GM23338 (cell line): Measurements from ENCODE around the gene KDM6A. TPM values are rescaled to one million over a fixed set of nuclear protein-coding genes. Genes with fewer than 3 reads are reported as not detected.

Experiments
- ATAC-seq: fragments of 200-7000 bp; cut with Tn5 transposase; 3 replicates; pipeline ENCODE4 v1.9.1; 2020
- DNase-seq: peaks from one replicate; pipeline ENCODE4 v3.0.0-alpha.2; 2015; ENCODE audit warnings: low spot score
- H2AFZ ChIP-seq: fragments of 200-600 bp; sonication (generic); 2 replicates; pipeline ENCODE4 v1.8.0; 2016; ENCODE audit warnings: antibody characterized with exemption, mild to moderate bottlenecking, moderate library complexity
- H3F3A ChIP-seq: fragments of 200-600 bp; sonication (generic); replicated peaks from 2 replicates; pipeline ENCODE4 v1.8.0; 2017; ENCODE audit warnings: antibody characterized with exemption, mixed run types, low read depth
- H3K27ac ChIP-seq: fragments of 200-600 bp; sonication (generic); 2 replicates; pipeline ENCODE4 v1.6.1; 2016; ENCODE audit warnings: low read depth
- H3K27me3 ChIP-seq: fragments of 200-600 bp; sonication (generic); 2 replicates; pipeline ENCODE4 v1.8.0; 2016; ENCODE audit warnings: mild to moderate bottlenecking, mixed run types, moderate library complexity; ENCODE audit not compliant: insufficient read depth
- H3K36me3 ChIP-seq: fragments of 200-600 bp; sonication (generic); 2 replicates; pipeline ENCODE4 v1.8.0; 2016; ENCODE audit warnings: mild to moderate bottlenecking; ENCODE audit not compliant: insufficient read depth
- H3K4me1 ChIP-seq: fragments of 200-600 bp; sonication (generic); 2 replicates; pipeline ENCODE4 v1.8.0; 2016; ENCODE audit warnings: mild to moderate bottlenecking, moderate library complexity; ENCODE audit not compliant: insufficient read depth
- H3K4me2 ChIP-seq: fragments of 200-600 bp; sonication (generic); 2 replicates; pipeline ENCODE4 v1.7.1; 2017; ENCODE audit warnings: mixed run types
- H3K4me3 ChIP-seq: fragments of 200-600 bp; sonication (generic); 2 replicates; pipeline ENCODE4 v1.6.1; 2016; ENCODE audit warnings: mixed run types
- H3K79me2 ChIP-seq: fragments of 200-600 bp; sonication (generic); replicated peaks from 2 replicates; pipeline ENCODE4 v1.8.0; 2017; ENCODE audit warnings: mild to moderate bottlenecking; ENCODE audit not compliant: insufficient read depth
- H3K9me2 ChIP-seq: fragments of 200-600 bp; sonication (generic); 2 replicates; pipeline ENCODE4 v1.8.0; 2017; ENCODE audit not compliant: insufficient read depth
- H4K20me1 ChIP-seq: fragments of 200-600 bp; sonication (generic); replicated peaks from 2 replicates; pipeline ENCODE4 v1.8.0; 2017; ENCODE audit warnings: mild to moderate bottlenecking; ENCODE audit not compliant: insufficient read depth
- H3K27ac Mint-ChIP-seq: 2 replicates; pipeline ENCODE4 v1.8.0; 2020; ENCODE audit warnings: inconsistent platforms, mild to moderate bottlenecking, moderate library complexity, mixed read lengths
- H3K27me3 Mint-ChIP-seq: 3 replicates; pipeline ENCODE4 v1.8.0; 2022; ENCODE audit warnings: low read depth, mild to moderate bottlenecking, moderate library complexity, mixed read lengths, inconsistent platforms; ENCODE audit not compliant: insufficient read depth, poor library complexity
- H3K36me3 Mint-ChIP-seq: 3 replicates; pipeline ENCODE4 v1.8.0; 2021; ENCODE audit warnings: low read depth, mild to moderate bottlenecking, inconsistent platforms, moderate library complexity, mixed read lengths
- H3K4me1 Mint-ChIP-seq: 3 replicates; pipeline ENCODE4 v1.8.0; 2020; ENCODE audit warnings: mild to moderate bottlenecking, inconsistent platforms, mixed read lengths
- H3K4me3 Mint-ChIP-seq: 3 replicates; pipeline ENCODE4 v1.8.0; 2021; ENCODE audit warnings: moderate library complexity, mild to moderate bottlenecking, inconsistent platforms, mixed read lengths
- H3K9me3 Mint-ChIP-seq: 3 replicates; pipeline ENCODE4 v1.8.0; 2020; ENCODE audit warnings: moderate library complexity, mild to moderate bottlenecking, inconsistent platforms, mixed read lengths
- CREB1 ChIP-seq: fragments of 250-450 bp; sonication (Bioruptor Pico); IDR thresholded peaks from 2 replicates; pipeline ENCODE4 v1.5.0; 2020; ENCODE audit warnings: low read depth, mild to moderate bottlenecking, moderate library complexity
- EZH2 ChIP-seq: fragments of 200-600 bp; sonication (generic); IDR thresholded peaks from one replicate; pipeline ENCODE4 v1.8.0; 2017; ENCODE audit warnings: antibody characterized with exemption, mild to moderate bottlenecking, low read depth; ENCODE audit not compliant: unreplicated experiment
- EZH2phosphoT487 ChIP-seq: fragments of 200-600 bp; sonication (generic); IDR thresholded peaks from one replicate; pipeline ENCODE4 v1.8.1; 2018; ENCODE audit warnings: antibody characterized with exemption; ENCODE audit not compliant: unreplicated experiment
- JUNB ChIP-seq: IDR thresholded peaks from one replicate; pipeline ENCODE4 v1.6.1; 2016; ENCODE audit warnings: antibody characterized with exemption; ENCODE audit not compliant: unreplicated experiment
- NANOG ChIP-seq: IDR thresholded peaks from 2 replicates; pipeline ENCODE4 v1.6.1; 2016; ENCODE audit warnings: antibody characterized with exemption, borderline replicate concordance
- POLR2AphosphoS5 ChIP-seq: IDR thresholded peaks from 2 replicates; pipeline ENCODE4 v1.6.1; 2016; ENCODE audit warnings: antibody characterized with exemption, low read depth
- STAT1 ChIP-seq: IDR thresholded peaks from one replicate; pipeline ENCODE4 v1.6.1; 2016; ENCODE audit warnings: antibody characterized with exemption; ENCODE audit not compliant: unreplicated experiment
- ZNF114 ChIP-seq: fragments of 250-450 bp; sonication (Bioruptor Pico); IDR thresholded peaks from 2 replicates; pipeline ENCODE4 v1.5.0; 2020; ENCODE audit warnings: mild to moderate bottlenecking, moderate library complexity
- ZNF331 ChIP-seq: fragments of 250-450 bp; sonication (Bioruptor Pico); IDR thresholded peaks from 2 replicates; pipeline ENCODE4 v1.5.0; 2020; ENCODE audit warnings: low read depth, mild to moderate bottlenecking, moderate library complexity
- polyA plus RNA-seq: library from polyadenylated mRNA; unstranded; fragments of >200 nt; fragmentation: Nextera tagmentation; extraction: Ambion mirVana; gene quantifications from 2 replicates; pipeline ENCODE4 v1.2.1, GENCODE V29; 2016
- total RNA-seq: library from RNA; depleted of rRNA; stranded (reverse); fragments of >200 nt; shearing (Covaris generic); gene quantifications from 2 replicates; pipeline ENCODE4 v1.2.3, GENCODE V29; 2014
- TF ChIP-seq, protein P1 (sequence below): IDR thresholded peaks from one replicate; pipeline ENCODE4 v1.6.1; 2018; ENCODE audit warnings: antibody characterized with exemption; ENCODE audit not compliant: unreplicated experiment
- TF ChIP-seq, protein P2 (sequence below), 2 experiments: fragments of 200-600 bp in 1 of 2; sonication (generic) in 1 of 2; conservative IDR thresholded peaks; 2 replicates each; pipeline versions ENCODE4 v1.5.1 to v1.6.1; 2016 to 2017; ENCODE audit warnings: antibody characterized with exemption in 2 of 2, low read depth in 2 of 2, mild to moderate bottlenecking in 2 of 2, moderate library complexity in 1 of 2
- TF ChIP-seq, protein P3 (sequence below): fragments of 250-450 bp; sonication (Bioruptor Pico); IDR thresholded peaks from 2 replicates; pipeline ENCODE4 v1.5.0; 2020; ENCODE audit warnings: mild to moderate bottlenecking, moderate library complexity
- TF ChIP-seq, protein P4 (sequence below): IDR thresholded peaks from 2 replicates; pipeline ENCODE4 v1.6.1; 2016; ENCODE audit warnings: antibody characterized with exemption

KDM6A gene
- total and polyA plus RNA-seq, 2 experiments from 2014 or later: 22.8 to 102 TPM

DNA sequence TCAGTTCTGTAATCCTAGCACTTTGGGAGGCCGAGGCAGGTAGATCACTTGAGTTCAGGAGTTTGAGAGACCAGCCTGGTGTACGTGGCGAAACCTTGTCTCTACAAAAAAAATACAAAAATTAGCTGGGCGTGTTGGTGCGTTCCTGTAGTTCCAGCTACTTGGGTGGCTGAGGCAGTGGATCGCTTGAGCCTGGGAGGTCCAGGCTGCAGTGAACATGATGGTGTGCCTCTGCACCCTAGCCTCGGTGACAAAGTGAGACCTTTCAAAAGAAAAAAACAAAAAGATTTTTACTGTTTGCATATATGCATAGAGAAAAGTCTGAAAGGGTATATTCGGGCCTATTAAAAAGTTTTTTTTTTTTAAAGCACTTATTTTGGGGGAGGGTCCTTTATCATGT, 76.1 kb downstream of the KDM6A start:
- H3K79me2 ChIP-seq: peaks cover 95% of the 10 kb centered on the region
- no peak overlapping the region for H2AFZ ChIP-seq
- peaks cover 3% of the 10 kb centered on the region; the same call in 1 of the 3 replicates for H3K9me3 Mint-ChIP-seq
- H4K20me1 ChIP-seq: no peaks in the 10 kb centered on the region; the same call in 1 of the 2 replicates
- no peaks in the 10 kb centered on the region for H3K27me3 ChIP-seq
- no peak overlapping the region for H3K4me2 ChIP-seq
- no peak overlapping the region for H3K4me3 Mint-ChIP-seq
- H3K4me1 Mint-ChIP-seq: peaks cover 38% of the 10 kb centered on the region; the same call in 2 of the 3 replicates
- peak overlapping the region; percentile 99 for H3K27ac ChIP-seq
- no peak for DNase-seq
- H3K36me3 ChIP-seq: no peaks in the 10 kb centered on the region
- ATAC-seq: no peak
- no peaks in the 10 kb centered on the region for H3K9me2 ChIP-seq
- H3K4me1 ChIP-seq: peaks cover 18% of the 10 kb centered on the region
- H3K27ac Mint-ChIP-seq: peak overlapping the region; percentile 82
- no peak overlapping the region for H3K4me3 ChIP-seq
- TF ChIP-seq JUNB (no peak), EZH2 (no peak), NANOG (no peak), ZNF114 (CRISPR knock-in tag) (no peak), ZNF331 (CRISPR knock-in tag) (no peak), POLR2AphosphoS5 (no peak), CREB1 (no peak), STAT1 (no peak), EZH2phosphoT487 (no peak)
- TF ChIP-seq, protein P1, sequence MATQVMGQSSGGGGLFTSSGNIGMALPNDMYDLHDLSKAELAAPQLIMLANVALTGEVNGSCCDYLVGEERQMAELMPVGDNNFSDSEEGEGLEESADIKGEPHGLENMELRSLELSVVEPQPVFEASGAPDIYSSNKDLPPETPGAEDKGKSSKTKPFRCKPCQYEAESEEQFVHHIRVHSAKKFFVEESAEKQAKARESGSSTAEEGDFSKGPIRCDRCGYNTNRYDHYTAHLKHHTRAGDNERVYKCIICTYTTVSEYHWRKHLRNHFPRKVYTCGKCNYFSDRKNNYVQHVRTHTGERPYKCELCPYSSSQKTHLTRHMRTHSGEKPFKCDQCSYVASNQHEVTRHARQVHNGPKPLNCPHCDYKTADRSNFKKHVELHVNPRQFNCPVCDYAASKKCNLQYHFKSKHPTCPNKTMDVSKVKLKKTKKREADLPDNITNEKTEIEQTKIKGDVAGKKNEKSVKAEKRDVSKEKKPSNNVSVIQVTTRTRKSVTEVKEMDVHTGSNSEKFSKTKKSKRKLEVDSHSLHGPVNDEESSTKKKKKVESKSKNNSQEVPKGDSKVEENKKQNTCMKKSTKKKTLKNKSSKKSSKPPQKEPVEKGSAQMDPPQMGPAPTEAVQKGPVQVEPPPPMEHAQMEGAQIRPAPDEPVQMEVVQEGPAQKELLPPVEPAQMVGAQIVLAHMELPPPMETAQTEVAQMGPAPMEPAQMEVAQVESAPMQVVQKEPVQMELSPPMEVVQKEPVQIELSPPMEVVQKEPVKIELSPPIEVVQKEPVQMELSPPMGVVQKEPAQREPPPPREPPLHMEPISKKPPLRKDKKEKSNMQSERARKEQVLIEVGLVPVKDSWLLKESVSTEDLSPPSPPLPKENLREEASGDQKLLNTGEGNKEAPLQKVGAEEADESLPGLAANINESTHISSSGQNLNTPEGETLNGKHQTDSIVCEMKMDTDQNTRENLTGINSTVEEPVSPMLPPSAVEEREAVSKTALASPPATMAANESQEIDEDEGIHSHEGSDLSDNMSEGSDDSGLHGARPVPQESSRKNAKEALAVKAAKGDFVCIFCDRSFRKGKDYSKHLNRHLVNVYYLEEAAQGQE: no peak
- TF ChIP-seq, protein P2, sequence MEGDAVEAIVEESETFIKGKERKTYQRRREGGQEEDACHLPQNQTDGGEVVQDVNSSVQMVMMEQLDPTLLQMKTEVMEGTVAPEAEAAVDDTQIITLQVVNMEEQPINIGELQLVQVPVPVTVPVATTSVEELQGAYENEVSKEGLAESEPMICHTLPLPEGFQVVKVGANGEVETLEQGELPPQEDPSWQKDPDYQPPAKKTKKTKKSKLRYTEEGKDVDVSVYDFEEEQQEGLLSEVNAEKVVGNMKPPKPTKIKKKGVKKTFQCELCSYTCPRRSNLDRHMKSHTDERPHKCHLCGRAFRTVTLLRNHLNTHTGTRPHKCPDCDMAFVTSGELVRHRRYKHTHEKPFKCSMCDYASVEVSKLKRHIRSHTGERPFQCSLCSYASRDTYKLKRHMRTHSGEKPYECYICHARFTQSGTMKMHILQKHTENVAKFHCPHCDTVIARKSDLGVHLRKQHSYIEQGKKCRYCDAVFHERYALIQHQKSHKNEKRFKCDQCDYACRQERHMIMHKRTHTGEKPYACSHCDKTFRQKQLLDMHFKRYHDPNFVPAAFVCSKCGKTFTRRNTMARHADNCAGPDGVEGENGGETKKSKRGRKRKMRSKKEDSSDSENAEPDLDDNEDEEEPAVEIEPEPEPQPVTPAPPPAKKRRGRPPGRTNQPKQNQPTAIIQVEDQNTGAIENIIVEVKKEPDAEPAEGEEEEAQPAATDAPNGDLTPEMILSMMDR (conservative IDR thresholded peaks at IDR 0.05; ENCODE audit: low read depth in 2 of 2): no peak
- TF ChIP-seq, protein P3, sequence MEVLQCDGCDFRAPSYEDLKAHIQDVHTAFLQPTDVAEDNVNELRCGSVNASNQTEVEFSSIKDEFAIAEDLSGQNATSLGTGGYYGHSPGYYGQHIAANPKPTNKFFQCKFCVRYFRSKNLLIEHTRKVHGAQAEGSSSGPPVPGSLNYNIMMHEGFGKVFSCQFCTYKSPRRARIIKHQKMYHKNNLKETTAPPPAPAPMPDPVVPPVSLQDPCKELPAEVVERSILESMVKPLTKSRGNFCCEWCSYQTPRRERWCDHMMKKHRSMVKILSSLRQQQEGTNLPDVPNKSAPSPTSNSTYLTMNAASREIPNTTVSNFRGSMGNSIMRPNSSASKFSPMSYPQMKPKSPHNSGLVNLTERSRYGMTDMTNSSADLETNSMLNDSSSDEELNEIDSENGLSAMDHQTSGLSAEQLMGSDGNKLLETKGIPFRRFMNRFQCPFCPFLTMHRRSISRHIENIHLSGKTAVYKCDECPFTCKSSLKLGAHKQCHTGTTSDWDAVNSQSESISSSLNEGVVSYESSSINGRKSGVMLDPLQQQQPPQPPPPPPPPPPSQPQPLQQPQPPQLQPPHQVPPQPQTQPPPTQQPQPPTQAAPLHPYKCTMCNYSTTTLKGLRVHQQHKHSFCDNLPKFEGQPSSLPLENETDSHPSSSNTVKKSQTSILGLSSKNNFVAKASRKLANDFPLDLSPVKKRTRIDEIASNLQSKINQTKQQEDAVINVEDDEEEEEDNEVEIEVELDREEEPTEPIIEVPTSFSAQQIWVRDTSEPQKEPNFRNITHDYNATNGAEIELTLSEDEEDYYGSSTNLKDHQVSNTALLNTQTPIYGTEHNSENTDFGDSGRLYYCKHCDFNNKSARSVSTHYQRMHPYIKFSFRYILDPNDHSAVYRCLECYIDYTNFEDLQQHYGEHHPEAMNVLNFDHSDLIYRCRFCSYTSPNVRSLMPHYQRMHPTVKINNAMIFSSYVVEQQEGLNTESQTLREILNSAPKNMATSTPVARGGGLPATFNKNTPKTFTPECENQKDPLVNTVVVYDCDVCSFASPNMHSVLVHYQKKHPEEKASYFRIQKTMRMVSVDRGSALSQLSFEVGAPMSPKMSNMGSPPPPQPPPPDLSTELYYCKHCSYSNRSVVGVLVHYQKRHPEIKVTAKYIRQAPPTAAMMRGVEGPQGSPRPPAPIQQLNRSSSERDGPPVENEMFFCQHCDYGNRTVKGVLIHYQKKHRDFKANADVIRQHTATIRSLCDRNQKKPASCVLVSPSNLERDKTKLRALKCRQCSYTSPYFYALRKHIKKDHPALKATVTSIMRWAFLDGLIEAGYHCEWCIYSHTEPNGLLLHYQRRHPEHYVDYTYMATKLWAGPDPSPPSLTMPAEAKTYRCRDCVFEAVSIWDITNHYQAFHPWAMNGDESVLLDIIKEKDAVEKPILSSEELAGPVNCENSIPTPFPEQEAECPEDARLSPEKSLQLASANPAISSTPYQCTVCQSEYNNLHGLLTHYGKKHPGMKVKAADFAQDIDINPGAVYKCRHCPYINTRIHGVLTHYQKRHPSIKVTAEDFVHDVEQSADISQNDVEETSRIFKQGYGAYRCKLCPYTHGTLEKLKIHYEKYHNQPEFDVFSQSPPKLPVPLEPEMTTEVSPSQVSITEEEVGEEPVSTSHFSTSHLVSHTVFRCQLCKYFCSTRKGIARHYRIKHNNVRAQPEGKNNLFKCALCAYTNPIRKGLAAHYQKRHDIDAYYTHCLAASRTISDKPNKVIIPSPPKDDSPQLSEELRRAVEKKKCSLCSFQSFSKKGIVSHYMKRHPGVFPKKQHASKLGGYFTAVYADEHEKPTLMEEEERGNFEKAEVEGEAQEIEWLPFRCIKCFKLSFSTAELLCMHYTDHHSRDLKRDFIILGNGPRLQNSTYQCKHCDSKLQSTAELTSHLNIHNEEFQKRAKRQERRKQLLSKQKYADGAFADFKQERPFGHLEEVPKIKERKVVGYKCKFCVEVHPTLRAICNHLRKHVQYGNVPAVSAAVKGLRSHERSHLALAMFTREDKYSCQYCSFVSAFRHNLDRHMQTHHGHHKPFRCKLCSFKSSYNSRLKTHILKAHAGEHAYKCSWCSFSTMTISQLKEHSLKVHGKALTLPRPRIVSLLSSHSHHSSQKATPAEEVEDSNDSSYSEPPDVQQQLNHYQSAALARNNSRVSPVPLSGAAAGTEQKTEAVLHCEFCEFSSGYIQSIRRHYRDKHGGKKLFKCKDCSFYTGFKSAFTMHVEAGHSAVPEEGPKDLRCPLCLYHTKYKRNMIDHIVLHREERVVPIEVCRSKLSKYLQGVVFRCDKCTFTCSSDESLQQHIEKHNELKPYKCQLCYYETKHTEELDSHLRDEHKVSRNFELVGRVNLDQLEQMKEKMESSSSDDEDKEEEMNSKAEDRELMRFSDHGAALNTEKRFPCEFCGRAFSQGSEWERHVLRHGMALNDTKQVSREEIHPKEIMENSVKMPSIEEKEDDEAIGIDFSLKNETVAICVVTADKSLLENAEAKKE: no peak
- TF ChIP-seq, protein P4, sequence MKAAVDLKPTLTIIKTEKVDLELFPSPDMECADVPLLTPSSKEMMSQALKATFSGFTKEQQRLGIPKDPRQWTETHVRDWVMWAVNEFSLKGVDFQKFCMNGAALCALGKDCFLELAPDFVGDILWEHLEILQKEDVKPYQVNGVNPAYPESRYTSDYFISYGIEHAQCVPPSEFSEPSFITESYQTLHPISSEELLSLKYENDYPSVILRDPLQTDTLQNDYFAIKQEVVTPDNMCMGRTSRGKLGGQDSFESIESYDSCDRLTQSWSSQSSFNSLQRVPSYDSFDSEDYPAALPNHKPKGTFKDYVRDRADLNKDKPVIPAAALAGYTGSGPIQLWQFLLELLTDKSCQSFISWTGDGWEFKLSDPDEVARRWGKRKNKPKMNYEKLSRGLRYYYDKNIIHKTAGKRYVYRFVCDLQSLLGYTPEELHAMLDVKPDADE: no peak
- no peaks in the 10 kb centered on the region for H3F3A ChIP-seq
- peaks cover 12% of the 10 kb centered on the region for H3K27me3 Mint-ChIP-seq
- peaks cover 14% of the 10 kb centered on the region for H3K36me3 Mint-ChIP-seq
